ENCODE results near the gene SPOCD1.

Gene SPOCD1

DNA sequence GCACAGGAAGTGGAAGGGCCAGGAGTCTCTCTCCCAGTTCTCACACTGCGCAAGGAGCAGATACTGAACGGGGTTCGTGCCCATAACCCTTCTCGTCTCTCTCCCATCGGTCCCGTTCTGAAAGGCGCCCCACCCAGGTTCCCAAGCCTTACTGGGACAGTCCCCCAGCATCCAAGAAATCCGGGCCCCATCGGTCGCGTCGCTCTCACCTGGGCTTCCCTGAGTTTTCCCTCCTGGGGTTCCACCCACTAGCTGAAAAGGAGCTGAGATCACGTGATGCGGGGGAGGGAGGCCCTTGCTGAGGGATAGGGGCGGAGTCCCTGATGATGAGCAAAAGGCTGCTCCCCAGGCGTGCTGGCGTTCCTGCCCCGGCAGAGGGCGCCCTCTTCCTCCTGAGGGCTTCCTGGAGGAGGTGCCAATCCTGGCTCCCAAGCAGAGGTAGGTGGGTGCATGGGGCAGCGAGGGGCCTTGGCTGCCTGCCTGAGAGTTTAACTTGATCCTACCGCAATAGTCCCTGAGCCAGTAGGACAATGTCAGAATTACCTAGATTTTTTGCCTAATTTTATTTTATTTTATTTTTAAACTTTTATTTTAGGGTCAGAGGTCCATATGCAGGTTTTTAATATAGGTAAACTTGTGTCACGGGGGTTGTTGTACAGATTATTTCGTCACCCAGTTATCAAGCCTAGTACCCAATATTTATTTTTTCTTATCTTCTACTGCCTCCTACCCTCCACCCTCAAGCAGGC, at the start of gene SPOCD1:
TSS of gene SPOCD1 (minus strand) at position 271 of the 749 bp plus-strand sequence. CDS start 689 bp downstream, outside the sequence.
- DNase-seq = peak; percentile 94

DNA sequence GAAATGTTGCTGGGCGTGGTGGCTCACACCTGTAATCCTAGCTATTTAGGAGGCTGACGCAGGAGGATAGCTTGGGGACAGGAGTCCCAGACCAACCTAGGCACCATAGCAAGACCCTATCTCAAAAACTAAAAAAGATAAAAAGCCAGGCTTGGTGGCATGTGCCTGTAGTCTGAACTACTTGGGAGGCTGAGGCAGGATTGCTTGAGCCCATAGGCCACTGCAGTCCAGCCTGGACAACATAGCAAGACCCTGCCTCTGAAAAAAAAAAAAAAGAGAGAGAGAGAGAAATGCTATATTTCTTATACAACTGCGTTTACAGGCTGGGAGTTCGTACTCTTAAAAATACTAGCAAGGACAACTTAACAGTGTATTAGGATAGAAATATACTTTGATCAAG, 46.2 kb upstream of the SPOCD1 start:
- no peak for DNase-seq

DNA sequence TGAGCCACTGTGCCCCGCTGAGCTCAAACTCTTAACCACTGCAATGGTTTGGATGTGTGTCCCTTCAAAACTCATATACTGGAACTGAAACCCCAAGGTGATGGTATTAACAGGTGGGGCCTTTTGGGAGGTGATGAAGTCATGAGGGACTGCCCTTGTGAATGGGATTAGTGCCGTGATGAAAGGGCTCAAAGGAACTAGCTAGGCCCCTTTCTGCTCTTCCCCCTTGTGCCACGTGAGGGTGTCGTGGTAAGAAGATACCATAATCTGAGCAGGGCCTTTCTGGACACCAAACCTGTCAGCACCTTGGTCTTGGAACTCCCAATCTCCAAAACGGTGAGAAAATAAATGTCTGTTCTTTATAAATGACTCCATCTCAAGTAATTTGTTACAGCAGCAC, 45.5 kb upstream of the SPOCD1 start:
- DNase-seq = no peak

DNA sequence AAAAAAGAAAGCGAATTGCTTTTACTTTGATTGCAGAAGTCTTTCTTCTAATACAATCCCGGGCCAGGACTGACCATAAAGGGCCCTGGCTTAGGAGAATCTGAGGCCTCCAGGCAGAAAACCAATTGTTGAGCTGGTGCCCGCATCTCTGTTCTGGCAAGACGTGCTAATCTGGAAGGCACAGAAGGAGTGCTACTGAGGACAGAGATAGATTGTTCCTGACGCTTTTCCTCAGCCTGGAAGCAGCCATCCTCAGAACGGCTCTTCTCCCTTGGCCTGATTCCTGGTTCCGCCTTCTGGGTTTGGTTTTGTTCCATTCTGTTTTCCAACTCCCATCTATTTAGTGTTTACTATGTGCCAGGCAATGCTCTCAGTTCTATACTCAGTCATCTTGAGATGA, 44.8 kb upstream of the SPOCD1 start:
- no peak for DNase-seq

DNA sequence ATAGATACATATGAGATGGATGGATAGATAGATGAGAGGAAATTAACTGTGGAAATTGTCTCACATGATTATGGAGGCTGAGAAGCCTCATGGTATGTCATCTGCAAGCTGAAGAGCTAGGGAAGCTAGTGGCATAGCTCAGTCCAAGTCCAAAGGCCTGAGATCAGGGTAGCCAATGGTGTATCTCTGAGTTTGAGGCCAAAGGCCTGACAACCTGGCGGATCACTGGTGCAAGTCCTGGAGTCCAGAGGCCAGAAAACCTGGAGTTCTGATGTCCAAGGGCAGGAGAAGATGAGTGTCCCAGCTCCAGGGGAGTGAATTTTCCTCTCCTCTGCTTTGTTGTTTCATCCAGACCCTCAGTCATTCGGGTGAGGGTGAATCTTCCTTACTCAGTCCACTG, 43.9 kb upstream of the SPOCD1 start:
- DNase-seq = no peak

DNA sequence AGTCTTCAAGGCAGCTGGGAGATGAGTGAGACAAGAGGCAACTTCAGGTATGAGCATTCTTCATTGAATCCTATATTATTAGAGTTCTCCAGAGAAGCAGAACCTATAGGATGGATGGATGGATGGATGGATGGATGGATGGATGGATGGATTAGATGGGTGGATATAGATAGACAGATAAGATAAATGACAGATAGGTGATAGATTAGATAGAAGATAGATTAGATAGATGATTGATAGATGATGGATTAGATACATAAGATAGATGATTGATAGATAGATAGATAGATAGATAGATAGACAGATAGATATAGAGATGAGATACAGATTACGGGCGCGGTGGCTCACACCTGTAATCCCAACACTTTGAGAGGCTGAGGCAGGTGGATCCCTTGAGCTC, 43.2 kb upstream of the SPOCD1 start:
- DNase-seq = no peak

DNA sequence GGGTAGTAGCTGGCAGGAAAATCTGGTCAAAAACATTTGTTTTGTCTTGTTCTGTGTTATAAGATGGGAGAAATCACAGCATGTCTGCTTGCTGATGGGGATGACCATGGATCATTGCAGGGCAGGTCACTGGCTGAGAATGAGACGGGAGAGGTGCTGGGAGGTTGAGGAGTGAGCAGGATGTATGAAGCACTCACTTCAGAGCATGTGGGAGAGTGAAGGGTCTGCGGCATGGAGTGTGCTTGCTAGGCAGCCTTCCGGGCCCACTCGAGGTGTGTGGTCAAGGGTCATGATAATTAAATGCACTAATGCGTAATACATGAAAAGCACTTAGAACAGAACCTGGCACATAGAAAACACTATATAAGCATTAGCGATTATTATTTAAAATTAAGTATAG, 42.0 kb upstream of the SPOCD1 start:
- DNase-seq = no peak

DNA sequence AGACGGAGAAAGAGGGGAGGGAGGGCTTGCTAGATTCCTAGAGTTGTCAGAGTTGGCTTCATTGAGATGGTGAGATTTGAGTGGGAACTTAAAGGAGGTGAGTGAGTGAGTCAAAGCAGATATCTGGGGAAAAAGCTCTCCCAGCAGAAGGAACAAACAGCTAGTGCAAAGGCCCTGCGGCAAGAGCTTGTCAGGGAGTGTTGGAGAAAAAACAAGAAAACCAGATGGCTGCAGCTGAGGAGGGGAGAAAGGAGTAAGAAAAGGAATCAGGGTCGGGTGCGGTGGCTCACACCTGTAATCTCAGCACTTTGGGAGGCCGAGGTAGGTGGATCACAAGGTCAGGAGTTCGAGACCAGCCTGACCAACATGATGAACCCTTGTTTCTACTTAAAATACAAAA, 40.3 kb upstream of the SPOCD1 start:
- no peak for DNase-seq

DNA sequence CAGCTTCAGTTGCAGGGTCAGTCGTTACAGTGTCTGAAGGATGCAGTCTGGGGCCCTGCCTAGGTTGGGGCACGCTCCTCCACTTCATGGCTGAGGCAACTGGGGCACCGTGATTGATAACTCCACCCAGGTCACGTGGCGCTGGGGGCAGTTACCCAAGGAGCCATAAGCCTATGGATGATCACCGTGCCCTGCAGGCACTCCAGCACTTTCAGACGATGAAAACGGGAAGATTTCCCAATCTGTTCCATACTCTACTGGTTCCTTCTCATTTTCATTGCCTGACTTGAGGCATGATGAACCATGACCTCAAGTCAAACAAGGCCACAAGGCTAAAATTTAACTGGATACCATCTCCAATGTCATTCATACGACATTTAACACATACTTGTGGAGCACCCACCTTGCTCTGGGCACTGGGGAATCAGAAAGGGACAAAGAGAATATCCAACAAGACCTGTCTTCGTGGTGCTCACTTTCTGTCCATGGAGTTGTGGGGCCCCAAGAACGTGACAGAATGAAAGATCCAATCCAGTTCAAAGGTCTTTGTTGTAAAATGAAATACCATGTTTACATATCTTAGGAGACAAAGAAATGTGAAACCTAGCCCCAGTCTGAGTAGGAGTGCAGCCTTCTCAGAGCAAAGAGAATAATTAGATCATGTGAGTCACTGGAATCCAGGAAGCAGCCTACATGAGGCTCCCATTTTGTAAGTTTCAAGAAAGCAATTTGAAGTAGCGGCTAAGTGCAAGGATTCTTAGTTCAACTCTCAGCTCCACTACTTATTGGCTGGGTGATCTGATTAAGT, 39.4 kb upstream of the SPOCD1 start:
- no peak for DNase-seq

DNA sequence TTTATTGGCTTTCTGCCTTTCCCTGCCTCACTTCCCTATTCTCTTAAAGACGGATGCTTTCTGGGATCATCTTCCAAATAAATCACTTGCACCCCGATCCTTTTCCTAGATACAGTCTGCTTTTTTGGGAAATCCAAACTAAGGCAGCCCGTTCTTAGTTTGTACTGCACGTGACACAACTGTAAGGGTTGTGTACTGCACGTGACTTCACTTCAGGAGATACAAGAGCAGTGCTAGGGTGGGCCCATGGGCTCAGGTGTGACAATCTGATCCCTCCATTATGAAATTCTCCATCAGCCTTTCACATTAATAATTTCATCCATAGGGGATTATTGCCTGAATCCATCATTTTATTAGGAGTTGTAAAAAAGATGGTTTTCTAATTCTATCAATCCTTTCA, 33.8 kb upstream of the SPOCD1 start:
- no peak for DNase-seq

DNA sequence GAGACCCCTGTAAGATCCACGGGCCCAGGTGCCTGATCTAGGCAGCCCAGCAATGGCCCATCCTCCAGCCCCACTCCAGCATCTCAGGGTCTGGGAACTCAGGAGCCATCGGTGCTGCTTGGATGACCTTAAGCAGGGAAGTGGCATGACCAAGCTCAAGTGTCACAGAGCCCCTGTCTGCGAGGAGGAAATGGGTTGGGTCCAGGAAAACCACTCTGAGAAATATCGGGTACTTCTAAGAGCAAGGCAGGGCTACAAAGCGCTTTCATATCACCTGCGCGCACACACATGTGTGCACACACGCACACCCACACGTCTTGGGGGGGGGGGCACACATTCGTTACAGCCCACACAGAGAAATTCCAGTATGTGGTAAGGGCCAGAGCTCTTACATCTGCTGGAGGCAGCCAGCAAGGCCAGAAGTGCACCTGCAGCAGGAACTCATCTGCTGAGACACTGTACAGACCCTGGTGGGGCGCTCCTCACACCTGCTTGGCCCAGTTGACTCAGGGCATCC, 32.6 kb upstream of the SPOCD1 start:
- DNase-seq = peak; percentile 42

DNA sequence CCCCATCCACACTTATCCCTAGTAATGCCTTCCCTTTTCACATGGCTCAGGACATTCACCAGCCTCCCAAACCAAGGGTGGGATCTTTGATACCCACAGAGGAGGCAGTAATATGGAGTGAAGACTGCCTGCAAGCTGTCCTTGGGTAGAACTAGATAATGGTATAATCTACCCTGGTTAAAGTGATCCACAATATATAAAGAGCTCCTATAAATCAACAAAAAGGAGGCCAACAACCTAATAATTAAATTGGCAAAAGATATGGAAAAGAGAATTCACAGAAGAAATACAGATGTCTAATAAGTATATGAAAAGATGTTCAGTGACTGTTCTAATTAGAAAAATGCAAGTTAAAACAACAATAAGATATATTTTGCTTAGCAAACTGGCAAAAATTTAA, 30.7 kb upstream of the SPOCD1 start:
- no peak for DNase-seq

DNA sequence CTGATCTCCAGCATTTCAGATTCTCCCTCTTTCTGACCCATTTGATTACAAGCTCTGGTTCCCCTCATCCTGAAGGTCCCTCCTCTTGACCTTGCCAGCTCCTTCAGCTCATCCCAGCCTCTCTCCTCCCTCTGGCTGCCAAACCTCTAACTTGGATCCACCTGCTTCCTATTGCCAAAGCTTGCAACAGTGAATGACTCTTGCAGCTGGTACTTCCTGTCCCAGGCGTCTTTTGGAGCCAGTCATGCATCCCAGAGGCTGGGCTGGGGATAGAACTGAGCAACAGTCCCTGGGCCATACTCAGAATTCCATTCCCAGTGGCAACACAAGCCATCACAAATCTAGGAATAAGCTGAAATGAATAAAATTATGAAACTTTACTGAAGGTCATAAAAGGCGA, 27.7 kb upstream of the SPOCD1 start:
- DNase-seq = no peak

DNA sequence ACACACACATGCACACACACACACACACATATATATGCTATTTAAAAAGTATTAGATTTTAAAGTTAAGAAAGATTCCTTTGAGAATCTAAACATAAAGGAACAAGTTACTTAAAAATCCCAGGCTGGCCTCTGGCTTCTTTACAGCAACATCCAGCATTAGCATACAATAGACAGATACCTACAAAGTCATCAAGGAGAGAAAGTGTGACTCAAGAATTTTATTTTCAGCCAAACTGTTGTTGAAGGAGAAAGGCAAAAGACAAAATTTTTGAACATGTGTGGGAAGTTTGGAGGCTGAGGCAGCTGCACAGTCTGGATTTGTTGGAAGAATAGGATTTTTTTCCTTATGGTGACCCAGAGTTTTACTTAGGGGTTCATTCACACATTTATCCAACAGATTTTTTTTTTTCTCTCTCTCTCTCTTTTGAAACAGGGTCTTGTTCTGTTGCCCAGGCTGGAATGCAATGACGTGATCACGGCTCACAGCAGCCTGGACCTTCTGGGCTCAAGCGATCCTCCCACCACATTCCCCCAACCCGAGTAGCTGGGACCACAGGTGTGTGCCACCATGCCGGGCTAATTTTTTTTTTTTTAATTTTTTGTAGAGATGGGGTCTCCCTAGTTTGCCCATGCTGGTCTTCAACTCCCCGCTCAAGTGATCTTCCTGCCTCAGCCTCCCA, 24.0 kb upstream of the SPOCD1 start:
- no peak for DNase-seq

DNA sequence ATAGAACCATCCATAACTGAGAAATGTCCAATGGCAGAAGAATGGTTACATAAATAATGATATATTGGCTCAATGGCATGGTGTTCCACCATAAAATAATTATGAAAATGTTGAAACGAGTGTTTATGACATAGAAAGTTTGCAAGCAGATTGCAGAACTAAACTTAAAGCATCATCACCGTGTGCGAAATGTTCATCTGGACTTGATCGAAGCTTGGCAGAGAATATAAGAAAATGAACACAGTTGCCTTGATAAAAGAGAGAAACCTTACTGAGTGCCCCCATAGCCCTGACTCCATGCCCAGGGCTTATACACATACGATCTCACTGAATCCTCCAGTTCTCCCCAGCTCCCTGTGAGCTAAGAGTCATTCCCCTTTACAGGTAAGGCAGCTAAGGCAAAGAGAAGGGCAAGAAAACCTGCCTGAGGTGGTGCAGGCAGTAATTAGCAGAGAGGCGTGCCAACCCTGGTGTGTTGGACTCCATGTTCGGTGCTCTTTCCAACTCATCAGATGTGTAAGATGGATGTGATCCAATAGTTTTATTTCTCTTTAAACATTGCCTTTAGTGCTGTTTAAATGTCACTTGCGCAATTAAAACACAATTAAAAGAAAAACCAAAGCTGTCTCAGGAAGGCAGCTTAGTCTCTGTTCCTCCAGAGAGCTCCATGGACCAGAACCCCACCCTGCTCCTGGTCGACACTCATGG, 21.8 kb upstream of the SPOCD1 start:
- DNase-seq = peak; percentile 2

DNA sequence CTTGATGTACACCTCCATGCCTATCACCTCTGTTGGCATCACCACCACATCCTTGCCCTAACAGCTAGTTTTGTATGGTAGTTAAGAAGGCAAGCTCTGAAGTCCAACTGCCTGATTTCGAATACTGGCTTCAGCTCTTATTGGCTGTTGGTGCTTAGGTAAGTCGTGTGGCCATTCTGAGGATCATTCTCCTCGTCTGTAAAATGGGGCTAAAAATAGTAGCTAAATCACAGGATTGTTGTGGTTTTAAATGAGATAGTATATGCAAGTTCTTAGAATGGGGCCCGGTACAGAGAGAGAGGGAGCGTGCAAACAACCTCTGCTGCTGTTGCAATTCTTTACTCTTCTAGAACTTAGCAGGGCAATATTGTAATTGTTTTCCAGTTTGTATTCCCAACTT, 20.8 kb upstream of the SPOCD1 start:
- DNase-seq = no peak

DNA sequence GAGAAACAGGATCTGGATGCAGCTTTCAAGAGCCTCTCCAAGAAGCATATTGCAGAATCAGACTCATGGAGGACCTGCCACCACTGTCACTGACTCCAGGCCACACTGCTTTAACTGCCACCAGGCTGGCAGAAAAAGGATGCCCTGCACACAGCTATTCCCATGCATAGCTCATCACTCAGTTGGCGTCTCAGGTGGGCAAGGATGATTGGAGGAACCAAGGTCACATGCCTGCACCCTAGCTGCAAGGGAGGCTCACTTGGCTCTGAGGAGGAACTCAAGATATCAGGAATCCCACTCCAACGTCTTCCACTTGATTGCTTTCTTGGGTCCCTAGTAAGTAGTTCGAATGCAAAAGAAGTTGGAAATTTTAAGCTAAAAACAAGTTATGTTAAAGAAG, 19.6 kb upstream of the SPOCD1 start:
- DNase-seq = no peak

DNA sequence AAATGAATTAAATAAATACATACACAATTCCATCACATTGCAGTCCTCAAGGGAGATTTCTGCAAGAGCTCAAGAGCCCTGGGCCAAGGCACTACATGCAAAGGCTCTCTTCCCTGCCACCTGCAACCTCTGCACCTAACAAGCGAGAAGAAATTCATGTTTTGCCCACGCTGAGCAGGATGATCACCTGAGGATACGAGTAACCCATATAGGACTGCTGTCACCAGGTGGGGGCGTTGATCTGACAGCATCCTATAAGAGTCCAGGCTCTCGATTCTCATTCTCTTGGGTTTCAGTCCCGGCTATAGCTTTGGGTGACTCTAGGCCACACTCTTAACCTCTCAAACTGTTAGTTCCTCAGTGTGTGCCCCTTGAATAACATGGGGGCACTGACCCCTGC, 18.7 kb upstream of the SPOCD1 start:
- no peak for DNase-seq

DNA sequence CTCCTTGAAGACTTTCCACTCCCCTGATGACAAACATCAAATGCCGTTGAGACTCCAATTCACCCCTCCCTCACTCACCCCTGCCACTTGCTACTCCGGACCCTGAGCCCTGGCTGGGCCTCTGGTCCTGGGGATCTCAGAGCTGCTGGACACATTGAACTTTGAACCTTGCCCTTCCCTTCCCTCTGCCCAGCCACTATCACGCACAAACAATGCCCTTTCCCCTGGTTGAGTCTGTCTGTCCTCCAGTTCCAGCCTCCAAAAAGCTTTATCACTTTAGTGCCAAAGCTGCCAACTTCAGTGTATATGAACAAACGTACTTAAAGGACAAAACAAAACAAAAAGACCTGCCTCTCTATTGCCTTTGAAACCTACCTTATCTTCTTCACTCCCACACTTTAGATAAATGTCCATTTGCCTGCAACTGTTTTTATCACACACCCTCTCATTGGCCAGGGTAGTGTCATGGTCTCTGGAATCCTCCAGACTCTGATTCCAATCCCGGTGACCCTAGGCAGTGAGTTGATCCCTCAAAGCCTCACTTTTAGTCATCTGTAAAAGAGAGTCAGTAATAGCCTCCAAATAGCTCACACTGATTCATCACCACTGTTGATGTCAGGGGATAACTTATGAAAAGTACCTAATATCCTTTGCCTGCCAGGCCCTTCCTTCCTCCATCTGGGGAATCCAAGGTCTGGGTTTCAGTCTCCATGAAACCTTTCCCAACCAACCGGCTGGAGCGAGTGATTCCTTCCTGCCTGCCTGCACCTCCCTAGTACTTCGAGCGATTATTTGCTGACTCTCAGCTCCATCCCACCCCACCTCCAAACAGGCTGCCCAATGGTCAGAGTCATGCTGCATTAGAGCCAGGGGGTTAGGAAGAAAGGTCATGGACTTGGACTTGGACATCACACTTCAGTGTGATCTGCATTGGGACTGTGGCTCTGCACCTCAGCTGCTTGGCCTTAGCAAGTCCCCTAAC, 15.9 kb upstream of the SPOCD1 start:
- no peak for DNase-seq

DNA sequence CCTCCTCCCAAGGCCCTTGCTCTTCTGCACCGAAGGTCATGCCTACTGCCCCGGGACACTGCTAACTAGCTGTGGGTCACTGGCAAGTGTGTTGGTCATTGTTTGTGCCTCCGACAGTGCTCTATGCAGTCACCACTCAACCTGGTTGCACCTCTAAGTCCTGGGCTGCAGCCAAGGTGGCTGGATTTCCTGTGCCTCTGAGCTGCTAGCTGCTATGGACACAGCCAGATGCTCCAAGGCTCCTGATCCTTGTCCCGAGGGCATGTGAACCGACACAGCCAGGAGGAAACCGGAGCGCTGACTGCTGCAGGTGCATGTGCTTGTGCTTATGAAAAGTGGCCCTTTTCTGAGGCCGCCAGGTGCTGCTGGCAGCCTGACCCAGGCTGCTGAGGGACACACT, 14.7 kb upstream of the SPOCD1 start:
- DNase-seq = no peak

DNA sequence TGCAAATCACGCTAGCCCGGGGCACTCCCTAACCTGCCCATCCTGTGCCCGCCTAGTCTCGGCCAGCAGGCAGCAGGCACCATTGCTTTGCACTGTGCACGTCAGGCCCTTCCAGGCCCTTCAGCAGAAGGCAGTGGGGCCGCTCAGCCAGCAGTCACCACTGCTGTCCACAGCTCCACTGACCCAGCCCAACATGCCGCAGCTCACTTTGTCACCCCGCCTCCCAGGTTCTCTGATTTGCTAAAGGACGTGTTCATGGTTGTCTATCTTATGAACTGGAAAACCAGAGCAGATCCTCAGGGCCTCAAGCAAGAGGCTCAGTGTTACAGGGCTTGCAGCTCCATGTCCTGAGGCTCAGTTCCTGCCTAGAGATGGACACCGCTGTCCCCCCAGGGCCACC, 14.2 kb upstream of the SPOCD1 start:
- no peak for DNase-seq
